Liver (tissue), 9 donors: ENCODE measurements around the gene SNX15. TPM values are rescaled to one million over a fixed set of nuclear protein-coding genes. Genes with fewer than 3 reads are reported as not detected.

Experiments used
- DNase-seq: peaks from one replicate; pipeline ENCODE4 v3.0.0-alpha.2; 2017; ENCODE audit warnings: low spot score
- H3K27ac ChIP-seq, 2 donors: one replicate each; pipeline ENCODE4 v1.7.0; 2013; ENCODE audit warnings: inconsistent platforms in 2 of 2, low read length in 2 of 2, control low read depth in 1 of 2, low read depth in 1 of 2, mild to moderate bottlenecking in 1 of 2
- H3K27me3 ChIP-seq, 4 donors: one replicate each; pipeline versions ENCODE4 v1.6.1 to v1.7.0; 2013; ENCODE audit warnings: low read length in 3 of 4, inconsistent platforms in 1 of 4, mild to moderate bottlenecking in 1 of 4, moderate library complexity in 1 of 4; ENCODE audit not compliant: control insufficient read depth in 4 of 4, insufficient read depth in 4 of 4
- H3K36me3 ChIP-seq, 4 donors: one replicate each; pipeline versions ENCODE4 v1.6.1 to v1.7.0; 2013; ENCODE audit warnings: low read length in 3 of 4, mild to moderate bottlenecking in 3 of 4, low read depth in 1 of 4, moderate library complexity in 1 of 4; ENCODE audit not compliant: control insufficient read depth in 4 of 4, insufficient read depth in 3 of 4
- H3K4me1 ChIP-seq, 4 donors: one replicate each; pipeline versions ENCODE4 v1.6.1 to v1.7.0; 2013; ENCODE audit warnings: low read length in 3 of 4, mild to moderate bottlenecking in 3 of 4, moderate library complexity in 1 of 4; ENCODE audit not compliant: control insufficient read depth in 4 of 4, insufficient read depth in 4 of 4
- H3K4me3 ChIP-seq, 3 donors: one replicate each; pipeline versions ENCODE4 v1.6.1 to v1.7.0; 2013; ENCODE audit warnings: low read length in 3 of 3, control low read depth in 1 of 3, low read depth in 1 of 3, mild to moderate bottlenecking in 1 of 3
- H3K9ac ChIP-seq, 2 donors: one replicate each; pipeline ENCODE4 v1.7.0; 2013; ENCODE audit warnings: low read length in 2 of 2, mild to moderate bottlenecking in 2 of 2, moderate library complexity in 2 of 2, control low read depth in 1 of 2, low read depth in 1 of 2
- H3K9me3 ChIP-seq, 4 donors: one replicate each; pipeline versions ENCODE4 v1.6.1 to v1.7.0; 2013; ENCODE audit warnings: low read length in 3 of 4; ENCODE audit not compliant: control insufficient read depth in 4 of 4
- ATF3 ChIP-seq: IDR thresholded peaks from 2 replicates; pipeline ENCODE4 v1.6.1; 2016; ENCODE audit warnings: antibody characterized with exemption
- CTCF ChIP-seq: fragments of 150-350 bp; IDR thresholded peaks from 2 replicates; pipeline ENCODE4 v1.5.1; 2017; ENCODE audit warnings: improper control_type of control experiment, low read depth, low read length; ENCODE audit not compliant: missing input control
- EGR1 ChIP-seq, 2 donors: IDR thresholded peaks; 2 replicates each; pipeline ENCODE4 v1.6.1; 2016 to 2018; ENCODE audit warnings: antibody characterized with exemption in 2 of 2, low read depth in 2 of 2
- FOXA1 ChIP-seq: IDR thresholded peaks from 2 replicates; pipeline ENCODE4 v1.6.1; 2016; ENCODE audit warnings: antibody characterized with exemption
- FOXA2 ChIP-seq: IDR thresholded peaks from 2 replicates; pipeline ENCODE4 v1.6.1; 2016; ENCODE audit warnings: antibody characterized with exemption
- GABPA ChIP-seq, 2 donors: IDR thresholded peaks in 1 of 2; conservative IDR thresholded peaks in 1 of 2; 2 replicates each; pipeline ENCODE4 v1.6.1; 2016; ENCODE audit warnings: antibody characterized with exemption in 2 of 2, mild to moderate bottlenecking in 1 of 2, moderate library complexity in 1 of 2
- HNF4A ChIP-seq, 2 donors: conservative IDR thresholded peaks; 2 replicates each; pipeline ENCODE4 v1.6.1; 2016; ENCODE audit warnings: antibody characterized with exemption in 2 of 2, mild to moderate bottlenecking in 2 of 2
- HNF4G ChIP-seq: IDR thresholded peaks from 2 replicates; pipeline ENCODE4 v1.6.1; 2016; ENCODE audit warnings: antibody characterized with exemption
- JUND ChIP-seq, 2 donors: IDR thresholded peaks; 2 replicates each; pipeline ENCODE4 v1.6.1; 2016; ENCODE audit warnings: antibody characterized with exemption in 2 of 2
- MAX ChIP-seq: IDR thresholded peaks from 2 replicates; pipeline ENCODE4 v1.6.1; 2016; ENCODE audit warnings: antibody characterized with exemption
- NR2F2 ChIP-seq: IDR thresholded peaks from 2 replicates; pipeline ENCODE4 v1.6.1; 2016; ENCODE audit warnings: antibody characterized with exemption
- RAD21 ChIP-seq, 2 donors: IDR thresholded peaks; 2 replicates each; pipeline ENCODE4 v1.6.1; 2016; ENCODE audit warnings: antibody characterized with exemption in 2 of 2, mild to moderate bottlenecking in 2 of 2
- REST ChIP-seq: IDR thresholded peaks from 2 replicates; pipeline ENCODE4 v1.6.1; 2016; ENCODE audit warnings: antibody characterized with exemption, mild to moderate bottlenecking
- RXRA ChIP-seq, 2 donors: IDR thresholded peaks; 2 replicates each; pipeline ENCODE4 v1.6.1; 2017 to 2018; ENCODE audit warnings: antibody characterized with exemption in 2 of 2, mild to moderate bottlenecking in 1 of 2
- SP1 ChIP-seq: IDR thresholded peaks from 2 replicates; pipeline ENCODE4 v1.6.1; 2018; ENCODE audit warnings: antibody characterized with exemption, mild to moderate bottlenecking
- TAF1 ChIP-seq: conservative IDR thresholded peaks from 2 replicates; pipeline ENCODE4 v1.6.1; 2016; ENCODE audit warnings: antibody characterized with exemption, mild to moderate bottlenecking
- YY1 ChIP-seq: IDR thresholded peaks from 2 replicates; pipeline ENCODE4 v1.6.1; 2016; ENCODE audit warnings: antibody characterized with exemption, mild to moderate bottlenecking
- ZBTB33 ChIP-seq: IDR thresholded peaks from 2 replicates; pipeline ENCODE4 v1.6.1; 2016; ENCODE audit warnings: antibody characterized with exemption
- WGBS: extraction: QIAGEN DNeasy Blood & Tissue Kit; methylation state at CpG from one replicate; pipeline ENCODE4 v1.1.7; 2013; 5-methylcytosine and 5-hydroxymethylcytosine counted together
- polyA plus RNA-seq, 2 donors: library from polyadenylated mRNA; stranded (reverse) in 1 of 2; unstranded in 1 of 2; fragments of 200-250 nt in 1 of 2; fragments of >200 nt in 1 of 2; fragmentation: Nextera tagmentation in 1 of 2; extraction: Ambion mirVana in 1 of 2; gene quantifications; one replicate each; pipeline versions ENCODE4 v1.2.1 to v1.2.3, GENCODE V29; 2013 to 2015
- total RNA-seq, 2 donors: library from RNA; depleted of rRNA; stranded (reverse); fragments of >200 nt; gene quantifications; one replicate each; pipeline ENCODE4 v1.2.3, GENCODE V29; 2014
- donor health status: healthy.
- donor health status: healthy.
- donor health status: healthy.
- donor health status: healthy.
- donor health status: healthy.

SNX15 gene
- total and polyA plus RNA-seq, 4 donors = 4.5 to 7.2 (median 5.7) TPM

- no peak for DNase-seq
- no peak overlapping the region for H3K27ac ChIP-seq
- no peaks in the 10 kb centered on the region for H3K27me3 ChIP-seq
- H3K4me3 ChIP-seq = no peak overlapping the region
- TF ChIP-seq GABPA (IDR thresholded peaks at IDR 0.05 in 1 of 2, conservative IDR thresholded peaks at IDR 0.05 in 1 of 2) (no peak), EGR1 (IDR thresholded peaks at IDR 0.05; ENCODE audit: low read depth in 2 of 2) (no peak), CTCF (no peak), RXRA (IDR thresholded peaks at IDR 0.05) (no peak), RAD21 (IDR thresholded peaks at IDR 0.05) (no peak), TAF1 (no peak), NR2F2 (no peak), SP1 (no peak), FOXA1 (no peak), ZBTB33 (no peak), HNF4G (no peak), HNF4A (conservative IDR thresholded peaks at IDR 0.05) (no peak), YY1 (no peak), ATF3 (no peak), MAX (no peak), REST (no peak), FOXA2 (no peak), JUND (IDR thresholded peaks at IDR 0.05) (no peak)
- H3K9ac ChIP-seq = no peak overlapping the region
- 95% methylated on average over 7 of the region's 7 CpGs for WGBS
- no peaks in the 10 kb centered on the region for H3K9me3 ChIP-seq
- H3K4me1 ChIP-seq = peaks cover 0 to 29% (median 16%) of the 10 kb centered on the region in 4 donors
- H3K36me3 ChIP-seq = peaks cover 0 to 2% (median 0%) of the 10 kb centered on the region in 4 donors
Measured at GRCh38 chr11:64994318-64994717, 32.9 kb upstream of the SNX15 start.
